Islet precursor cell (in vitro differentiated cells): Measurements from ENCODE around the gene KNTC1.
"Not testable (repeated sequence)": the region's sequence is repeated elsewhere in the genome, so short reads cannot be mapped to it uniquely, and the experiment has no call there.

Experiments
- DNase-seq: peaks from one replicate; pipeline ENCODE4 v3.0.0-alpha.2; 2018

KNTC1 gene

GRCh38 chr12:122569288-122569687 is 42.2 kb downstream of the KNTC1 start:
- no peak for DNase-seq

DNA sequence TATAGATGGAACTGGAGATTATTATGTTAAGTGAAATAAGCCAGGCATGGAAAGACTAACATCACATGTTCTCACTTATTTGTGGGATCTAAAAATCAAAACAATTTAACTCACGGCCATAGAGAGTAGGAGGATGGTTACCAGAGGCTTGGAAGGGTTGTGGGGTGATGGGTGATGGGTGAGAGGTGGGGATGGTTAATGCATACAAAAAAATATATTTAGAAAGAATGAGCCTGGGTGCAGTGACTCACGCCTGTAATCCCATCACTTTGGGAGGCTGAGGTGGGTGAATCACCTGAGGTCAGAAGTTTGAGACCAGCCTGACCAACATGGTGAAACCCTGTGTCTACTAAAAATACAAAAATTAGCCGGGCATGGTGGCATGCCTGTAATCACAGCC is 43.0 kb downstream of the KNTC1 start:
- DNase-seq, result not testable (repeated sequence)

DNA sequence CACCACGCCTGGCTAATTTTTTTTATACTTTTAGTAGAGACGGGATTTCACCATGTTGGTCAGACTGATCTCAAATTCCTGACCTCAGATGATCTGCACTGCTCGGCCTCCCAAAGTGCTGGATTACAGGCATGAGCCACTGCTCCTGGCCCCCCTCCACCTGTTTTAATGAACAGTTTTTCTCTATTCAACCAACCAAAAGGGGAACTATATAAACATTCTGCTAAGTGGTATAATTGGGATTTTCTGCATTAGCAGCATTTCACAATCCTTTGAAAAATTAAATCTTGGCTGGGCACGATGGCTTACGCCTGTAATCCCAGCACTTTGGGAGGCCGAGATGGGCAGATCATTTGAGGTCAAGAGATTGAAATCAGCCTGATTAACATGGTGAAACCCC is 44.8 kb downstream of the KNTC1 start:
- DNase-seq, result no peak

DNA sequence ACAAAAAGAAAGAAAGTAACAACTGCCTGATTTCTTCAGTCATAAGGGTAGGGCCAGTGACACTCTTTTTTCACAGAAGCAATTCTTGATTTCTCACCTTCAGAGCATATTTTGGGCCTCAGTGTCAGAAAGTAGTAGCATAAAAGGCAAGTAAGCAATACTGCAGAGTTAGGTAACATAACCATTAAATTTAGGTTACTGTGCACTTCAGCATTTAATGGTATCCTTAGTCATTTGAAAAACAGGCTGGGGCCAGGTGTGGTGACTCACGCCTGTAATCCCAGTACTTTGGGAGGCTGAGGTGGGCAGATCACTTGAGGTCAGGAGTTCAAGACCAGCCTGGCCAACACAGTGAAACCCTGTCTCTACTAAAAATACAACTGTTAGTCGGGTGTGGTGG is 56.2 kb downstream of the KNTC1 start:
- DNase-seq, result not testable (repeated sequence)

DNA sequence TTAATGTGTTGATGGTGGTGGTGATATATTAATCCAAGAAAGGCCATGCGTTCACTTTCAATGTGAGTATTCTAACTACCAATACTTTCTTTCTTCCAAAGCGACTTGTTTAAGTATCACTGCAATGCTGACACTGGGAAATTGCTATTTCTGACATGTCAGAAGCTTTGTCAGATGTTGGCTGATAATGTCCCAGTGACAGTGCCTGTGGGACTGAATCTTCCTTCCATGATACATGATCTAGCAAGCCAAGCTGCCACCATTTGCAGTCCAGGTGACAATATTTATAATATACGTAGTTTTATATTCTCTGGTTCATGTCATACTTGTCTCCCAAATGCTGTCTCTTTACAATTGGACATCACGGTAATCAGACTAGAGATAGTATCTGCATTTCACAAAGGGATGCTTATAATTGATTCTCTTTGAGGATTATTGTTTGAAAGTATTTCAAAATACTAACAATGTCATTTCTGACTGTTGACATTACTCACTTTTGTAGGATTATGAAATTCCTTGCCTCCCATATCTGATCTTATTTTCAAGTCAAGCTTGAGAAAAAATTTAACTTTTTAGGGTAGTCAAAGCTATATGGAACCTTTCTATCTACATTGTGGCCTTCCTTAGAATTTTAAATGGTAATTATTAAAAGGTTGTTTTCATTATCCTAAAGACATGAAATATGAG is 57.3 kb downstream of the KNTC1 start:
- DNase-seq, result no peak

GRCh38 chr12:122590990-122591389 is 63.9 kb downstream of the KNTC1 start:
- no peak for DNase-seq

DNA sequence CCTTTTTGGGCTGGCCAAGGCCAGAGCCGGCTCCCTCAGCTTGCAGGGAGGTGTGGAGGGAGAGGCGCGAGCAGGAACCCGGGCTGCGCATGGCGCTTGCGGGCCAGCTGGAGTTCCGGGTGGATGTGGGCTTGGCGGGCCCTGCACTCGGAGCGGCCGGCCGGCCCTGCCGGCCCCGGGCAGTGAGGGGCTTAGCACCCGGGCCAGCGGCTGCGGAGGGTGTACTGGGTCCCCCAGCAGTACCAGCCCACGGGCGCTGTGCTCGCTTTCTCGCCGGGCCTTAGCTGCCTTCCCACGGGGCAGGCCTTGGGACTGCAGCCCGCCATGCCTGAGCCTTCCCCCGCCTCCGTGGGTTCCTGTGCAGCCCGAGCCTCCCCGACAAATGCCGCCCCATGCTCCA is 64.9 kb downstream of the KNTC1 start:
- peak; percentile 41 for DNase-seq

GRCh38 chr12:122592543-122592942 is 65.5 kb downstream of the KNTC1 start:
- not testable (repeated sequence) for DNase-seq

DNA sequence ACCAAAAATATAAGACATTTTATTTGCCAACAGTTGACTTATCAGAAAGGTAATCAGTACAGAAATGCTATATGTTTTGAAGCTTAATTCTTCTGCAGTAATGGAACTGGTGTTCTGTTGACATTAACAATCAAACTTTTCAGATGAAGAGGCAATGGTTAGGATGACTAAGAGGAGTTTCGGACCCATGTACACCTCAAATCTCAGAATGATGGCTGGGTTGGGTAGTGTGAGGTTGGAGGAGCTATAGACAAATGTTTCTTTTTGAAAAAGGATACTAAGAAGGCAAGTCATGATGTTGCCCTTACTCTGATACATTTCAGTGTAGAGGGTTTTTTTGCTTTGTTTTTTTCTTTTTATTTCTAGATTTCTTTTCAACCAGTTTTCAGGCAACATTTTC is 66.9 kb downstream of the KNTC1 start:
- DNase-seq, result no peak

DNA sequence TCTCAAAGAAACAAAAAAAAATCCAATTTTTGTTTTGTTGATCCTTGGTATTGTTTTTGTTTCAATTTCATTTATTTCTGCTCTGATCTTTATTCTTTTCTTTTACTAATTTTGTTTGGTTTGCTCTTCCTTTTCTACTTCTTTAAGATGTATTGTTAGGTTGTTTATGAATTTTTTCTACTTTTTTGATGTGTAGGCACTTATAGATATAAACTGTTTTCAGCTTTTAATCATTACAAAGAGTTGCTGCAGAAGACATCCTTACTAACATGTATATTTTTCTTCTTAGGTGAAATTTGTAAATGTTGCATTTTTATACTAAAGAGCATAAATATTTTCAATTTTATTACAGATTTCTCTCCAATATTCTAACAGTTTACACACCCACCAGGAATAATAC is 69.8 kb downstream of the KNTC1 start:
- no peak for DNase-seq

- DNase-seq, result peak; percentile 1
Measured at GRCh38 chr12:122602456-122602855, 75.4 kb downstream of the KNTC1 start.

GRCh38 chr12:122604993-122605392 is 77.9 kb downstream of the KNTC1 start:
- DNase-seq, result no peak

GRCh38 chr12:122609732-122610131 is 82.7 kb downstream of the KNTC1 start:
- DNase-seq, result no peak

GRCh38 chr12:122610207-122610606 is 83.2 kb downstream of the KNTC1 start:
- peak; percentile 61 for DNase-seq

GRCh38 chr12:122610911-122611310 is 83.9 kb downstream of the KNTC1 start:
- DNase-seq, result peak; percentile 94

GRCh38 chr12:122614839-122615238 is 87.8 kb downstream of the KNTC1 start:
- DNase-seq, result no peak

GRCh38 chr12:122615780-122616179 is 88.7 kb downstream of the KNTC1 start:
- DNase-seq, result no peak

DNA sequence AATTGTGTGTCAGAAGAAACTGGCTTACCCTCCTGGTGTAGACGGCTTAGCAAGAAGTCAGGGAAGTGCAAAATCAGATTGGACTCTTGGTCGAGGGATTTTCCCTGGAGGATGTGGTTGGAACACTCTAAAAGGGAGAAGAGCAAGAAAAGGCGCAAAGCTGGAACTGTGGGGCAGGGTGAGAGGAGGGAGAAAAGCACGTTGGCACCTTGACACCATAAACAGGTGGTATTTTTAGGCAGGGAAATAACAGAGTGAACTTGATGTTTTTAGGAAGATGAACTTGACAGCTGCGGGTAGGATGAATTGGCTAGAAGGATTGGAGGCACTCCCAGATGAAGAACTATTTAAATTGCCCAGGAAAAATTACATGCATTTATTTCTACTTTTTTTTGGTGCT is 108.4 kb downstream of the KNTC1 start:
- DNase-seq, result no peak

DNA sequence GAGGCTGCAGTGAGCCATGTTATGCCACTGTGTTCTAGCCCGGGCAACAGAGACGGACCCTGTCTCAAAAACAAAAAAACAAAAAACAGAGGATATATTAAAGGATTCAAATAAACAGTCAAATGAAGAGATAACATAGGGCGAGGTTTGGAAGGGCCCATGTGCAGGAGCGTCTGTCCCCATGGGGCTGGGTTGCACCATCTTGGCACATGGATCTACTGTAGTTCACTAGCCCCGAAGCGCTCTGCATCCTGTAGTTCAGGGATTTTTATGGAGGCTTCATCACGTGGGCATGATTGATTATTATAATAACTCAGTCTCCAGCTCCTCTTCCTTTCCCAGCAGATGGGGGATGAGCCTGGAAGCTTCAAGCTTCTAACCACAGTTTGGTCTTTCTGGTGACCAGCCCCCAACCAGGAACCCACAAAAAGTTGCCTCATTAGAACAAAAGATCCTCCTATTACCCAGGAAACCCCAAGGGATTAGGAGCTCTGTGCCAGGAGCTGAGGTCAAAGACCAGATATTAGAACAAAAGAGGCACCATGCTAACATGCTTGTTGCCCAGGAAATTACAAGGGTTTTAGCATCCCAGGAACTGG is 116.3 kb downstream of the KNTC1 start:
- DNase-seq, result no peak

DNA sequence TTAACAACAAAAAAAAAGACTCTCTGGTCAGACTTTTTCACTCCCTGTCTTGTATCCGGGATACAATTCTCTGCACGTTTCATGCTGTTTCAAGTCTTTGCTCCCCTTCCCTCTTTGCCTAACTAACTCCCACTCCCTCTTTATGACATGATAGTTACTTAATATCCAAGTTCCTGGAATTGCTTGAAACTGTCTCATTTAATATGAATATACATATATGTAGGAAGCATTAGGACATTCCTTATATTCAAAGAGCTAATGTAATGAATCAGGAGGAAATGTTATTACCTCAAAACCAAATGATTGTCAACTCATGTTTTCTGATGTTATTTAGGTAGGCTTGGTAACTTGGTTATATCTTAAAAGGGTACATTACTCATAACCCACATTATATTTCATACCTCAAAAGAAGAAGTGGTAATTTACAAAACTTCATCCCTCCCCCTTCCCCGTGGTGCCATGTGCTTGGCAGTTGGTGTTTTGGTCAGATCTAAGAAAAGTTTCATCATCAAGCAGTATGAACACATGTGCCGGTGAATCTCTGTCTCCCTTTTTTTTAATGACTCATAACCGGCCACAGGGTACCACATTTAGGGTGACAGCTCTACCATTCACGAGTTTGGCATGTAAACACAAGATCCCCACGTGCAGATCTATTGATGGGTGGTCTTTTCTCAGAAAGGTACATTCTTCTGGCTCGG is 119.6 kb downstream of the KNTC1 start:
- no peak for DNase-seq

DNA sequence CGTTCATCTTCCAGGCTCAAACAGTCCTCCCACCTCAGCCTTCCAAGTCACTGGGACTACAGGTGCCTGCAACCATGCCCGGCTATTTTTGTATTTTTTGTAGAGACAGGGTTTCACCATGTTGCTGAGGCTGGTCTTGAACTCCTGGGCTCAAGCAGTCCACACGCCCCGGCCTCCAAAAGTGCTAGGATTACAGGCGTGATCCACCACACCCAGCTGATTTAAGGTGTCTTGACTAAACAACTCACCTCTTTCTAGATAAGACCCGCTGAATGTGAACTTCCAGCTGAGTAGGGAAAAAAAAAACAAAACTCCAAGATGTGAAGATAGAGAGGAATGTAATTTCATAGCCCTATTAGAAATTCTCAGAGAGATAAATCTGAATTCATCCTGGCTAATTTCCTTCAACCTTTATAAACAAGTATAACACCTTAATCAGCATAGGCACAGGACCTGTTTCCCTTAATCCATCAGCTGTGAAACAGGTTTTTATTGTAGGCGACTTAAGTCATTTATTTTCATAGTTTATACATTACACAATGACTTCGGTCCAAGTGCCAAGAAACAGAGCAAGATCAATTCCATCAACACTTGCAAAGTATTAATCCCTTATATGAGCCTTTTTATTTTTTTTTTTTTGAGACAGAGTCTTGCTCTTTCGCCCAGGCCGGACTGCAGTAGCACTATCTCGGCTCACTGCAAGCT is 124.6 kb downstream of the KNTC1 start:
- DNase-seq, result no peak

DNA sequence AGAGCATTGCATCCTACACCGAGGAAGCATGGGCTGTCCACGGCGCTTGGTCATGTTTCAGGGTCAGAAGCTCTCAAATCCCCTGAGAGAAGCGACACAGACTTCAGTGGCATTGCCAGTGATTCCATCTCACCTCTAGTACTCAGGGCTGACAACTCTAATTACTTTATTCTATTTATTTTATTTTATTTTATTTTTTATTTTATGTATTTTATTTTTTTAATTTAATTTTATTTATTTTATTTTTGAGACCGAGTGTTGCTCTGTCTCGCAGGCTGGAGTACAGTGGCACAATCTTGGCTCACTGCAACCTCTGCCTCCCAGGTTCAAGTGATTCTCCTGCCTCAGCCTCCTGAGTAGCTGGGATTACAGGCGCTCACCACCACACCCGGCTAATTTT is 126.2 kb downstream of the KNTC1 start:
- DNase-seq, result not testable (repeated sequence)

GRCh38 chr12:122656298-122656697 is 129.2 kb downstream of the KNTC1 start:
- no peak for DNase-seq

DNA sequence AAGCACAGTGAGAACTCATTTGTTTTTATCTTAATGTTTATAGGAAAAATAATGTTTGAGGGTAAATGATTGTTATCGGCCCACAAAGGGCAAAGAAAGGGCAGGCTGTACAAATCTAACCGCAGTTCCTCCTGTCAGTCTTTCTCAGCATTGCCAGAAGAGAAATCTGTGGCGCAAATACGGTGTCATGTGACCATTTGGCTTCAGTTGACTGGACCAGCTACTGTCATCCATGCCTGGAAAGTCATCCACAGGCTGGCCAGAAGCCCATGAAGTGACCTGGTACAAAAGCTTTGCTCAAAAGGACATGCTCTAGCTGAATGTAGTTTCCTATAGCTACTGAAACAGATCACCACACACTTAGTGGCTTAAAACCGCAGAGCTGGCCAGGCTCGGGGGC is 132.5 kb downstream of the KNTC1 start:
- DNase-seq, result no peak
